Breast epithelium (tissue), 4 donors: ENCODE results near the gene CDCP2. TPM values are rescaled to one million over a fixed set of nuclear protein-coding genes. Genes with fewer than 3 reads are reported as not detected.

Source experiments
- DNase-seq, 2 donors: peaks; one replicate each; pipeline ENCODE4 v3.0.0-alpha.2; 2019; ENCODE audit warnings: low spot score in 2 of 2
- H3K27ac ChIP-seq, 2 donors: fragments of 200-600 bp; sonication (generic) in 1 of 2; one replicate each; pipeline ENCODE4 v1.5.1; 2016 to 2019; ENCODE audit warnings: mild to moderate bottlenecking in 1 of 2
- H3K27me3 ChIP-seq, 2 donors: fragments of 200-600 bp; sonication (generic) in 1 of 2; one replicate each; pipeline versions ENCODE4 v1.5.1 to v1.6.0; 2017 to 2019; ENCODE audit warnings: control low read depth in 1 of 2, mild to moderate bottlenecking in 1 of 2
- H3K36me3 ChIP-seq: fragments of 200-600 bp; one replicate; pipeline ENCODE4 v1.5.1; 2019
- H3K4me1 ChIP-seq, 2 donors: fragments of 200-600 bp; sonication (generic); one replicate each; pipeline ENCODE4 v1.5.1; 2016 to 2019; ENCODE audit warnings: control low read depth in 1 of 2
- H3K4me3 ChIP-seq, 3 donors: fragments of 200-600 bp; sonication (generic); 1 replicate in 2 of 3; 2 replicates in 1 of 3; pipeline ENCODE4 v1.5.1; 2016 to 2019; ENCODE audit warnings: mild to moderate bottlenecking in 3 of 3, moderate library complexity in 2 of 3
- H3K9me3 ChIP-seq, 2 donors: fragments of 200-600 bp; sonication (generic) in 1 of 2; one replicate each; pipeline ENCODE4 v1.5.1; 2016 to 2019; ENCODE audit warnings: control low read depth in 1 of 2
- CTCF ChIP-seq, 3 donors: fragments of 450-650 bp; IDR thresholded peaks; one replicate each; pipeline ENCODE4 v1.5.1; 2016 to 2017; ENCODE audit warnings: antibody characterized with exemption in 3 of 3, mild to moderate bottlenecking in 3 of 3, moderate library complexity in 3 of 3
- POLR2A ChIP-seq: fragments of 450-650 bp; IDR thresholded peaks from one replicate; pipeline ENCODE4 v1.6.1; 2016; ENCODE audit warnings: antibody characterized with exemption, mild to moderate bottlenecking, moderate library complexity
- POLR2AphosphoS5 ChIP-seq, 3 donors: sonication (generic); formaldehyde crosslinking; IDR thresholded peaks; one replicate each; pipeline ENCODE4 v1.6.1; 2017; ENCODE audit warnings: antibody characterized with exemption in 3 of 3
- intact Hi-C: fragments of 100-400 bp; cut with DNase I; formaldehyde crosslinking; loops from one replicate; pipeline ENCODE4 v1.15.1; 2023; ENCODE audit warnings: low total_unique reads
- total RNA-seq, 3 donors: library from RNA; depleted of rRNA; stranded (reverse); fragments of >200 nt; gene quantifications; one replicate each; pipeline ENCODE4 v1.1.0, GENCODE V29; 2016

The CDCP2 gene
- total RNA-seq, 3 donors from 2014 or later = 1.3 TPM; not detected in 2

- no peaks in the 10 kb centered on the region for H3K27me3 ChIP-seq
- no peaks in the 10 kb centered on the region for H3K36me3 ChIP-seq
- no peaks in the 10 kb centered on the region for H3K4me1 ChIP-seq
- H3K9me3 ChIP-seq = no peaks in the 10 kb centered on the region
- no peak for DNase-seq
- H3K4me3 ChIP-seq = no peak overlapping the region
- intact Hi-C loops = loop anchor here (2.0 kb wide), 1 partner anchor 31 kb away; no protein-coding TSS in a partner anchor
- TF ChIP-seq POLR2AphosphoS5 (IDR thresholded peaks at IDR 0.05) = no peak
- TF ChIP-seq POLR2A = no peak
- no peak for TF ChIP-seq CTCF (IDR thresholded peaks at IDR 0.05)
- no peak overlapping the region for H3K27ac ChIP-seq
Observed at GRCh38 chr1:54161495-54162168, 8.8 kb upstream of the CDCP2 start.

GRCh38 chr1:54160351-54160750 is 7.6 kb upstream of the CDCP2 start:
- no peaks in the 10 kb centered on the region for H3K36me3 ChIP-seq
- H3K4me1 ChIP-seq = no peaks in the 10 kb centered on the region
- TF ChIP-seq POLR2A (no peak), CTCF (IDR thresholded peaks at IDR 0.05) (no peak), POLR2AphosphoS5 (IDR thresholded peaks at IDR 0.05) (no peak)
- intact Hi-C loops = loop anchor here (2.0 kb wide), 1 partner anchor 32 kb away; no protein-coding TSS in a partner anchor
- no peaks in the 10 kb centered on the region for H3K27me3 ChIP-seq
- H3K27ac ChIP-seq = no peak overlapping the region
- DNase-seq = no peak
- no peaks in the 10 kb centered on the region for H3K9me3 ChIP-seq
- no peak overlapping the region for H3K4me3 ChIP-seq

GRCh38 chr1:54159733-54160316 is 7.0 kb upstream of the CDCP2 start:
- H3K27me3 ChIP-seq = no peaks in the 10 kb centered on the region
- no peak overlapping the region for H3K4me3 ChIP-seq
- H3K27ac ChIP-seq = no peak overlapping the region
- no peaks in the 10 kb centered on the region for H3K9me3 ChIP-seq
- intact Hi-C loops = loop anchor here (2.0 kb wide), 1 partner anchor 33 kb away; no protein-coding TSS in a partner anchor
- DNase-seq = no peak
- H3K36me3 ChIP-seq = no peaks in the 10 kb centered on the region
- no peaks in the 10 kb centered on the region for H3K4me1 ChIP-seq
- no peak for TF ChIP-seq POLR2A
- no peak for TF ChIP-seq CTCF (IDR thresholded peaks at IDR 0.05)
- no peak for TF ChIP-seq POLR2AphosphoS5 (IDR thresholded peaks at IDR 0.05)

GRCh38 chr1:54158071-54158470 is 5.3 kb upstream of the CDCP2 start:
- H3K27ac ChIP-seq = no peak overlapping the region
- no peak for DNase-seq
- intact Hi-C loops = no loop called here
- H3K4me1 ChIP-seq = no peaks in the 10 kb centered on the region
- H3K4me3 ChIP-seq = no peak overlapping the region
- H3K27me3 ChIP-seq = no peaks in the 10 kb centered on the region
- no peak for TF ChIP-seq POLR2A
- TF ChIP-seq CTCF (IDR thresholded peaks at IDR 0.05) = no peak
- TF ChIP-seq POLR2AphosphoS5 (IDR thresholded peaks at IDR 0.05) = no peak
- no peaks in the 10 kb centered on the region for H3K9me3 ChIP-seq
- H3K36me3 ChIP-seq = no peaks in the 10 kb centered on the region

GRCh38 chr1:54157401-54157800 is 4.6 kb upstream of the CDCP2 start:
- no peaks in the 10 kb centered on the region for H3K36me3 ChIP-seq
- H3K4me1 ChIP-seq = no peaks in the 10 kb centered on the region
- intact Hi-C loops = no loop called here
- H3K9me3 ChIP-seq = no peaks in the 10 kb centered on the region
- TF ChIP-seq CTCF (IDR thresholded peaks at IDR 0.05) = no peak
- TF ChIP-seq POLR2AphosphoS5 (IDR thresholded peaks at IDR 0.05) = no peak
- TF ChIP-seq POLR2A = no peak
- no peak overlapping the region for H3K4me3 ChIP-seq
- no peak for DNase-seq
- no peak overlapping the region for H3K27ac ChIP-seq
- H3K27me3 ChIP-seq = no peaks in the 10 kb centered on the region
